ENCODE data around the gene ZBTB5. TPM values are rescaled to one million over a fixed set of nuclear protein-coding genes. Genes with fewer than 3 reads are reported as not detected.
A peak's percentile ranks its signal among the peaks of the same experiment; 100 is the strongest.

ZBTB5 gene
- total and polyA plus RNA-seq, 7 donors, result 2.5 to 6.0 (median 5.3) TPM

GRCh38 chr9:37454238-37454637 is 11.0 kb downstream of the ZBTB5 start:
- no peak for TF ChIP-seq CTCF (IDR thresholded peaks at IDR 0.05)
- no peak for ATAC-seq
- no peak for DNase-seq
- Histone ChIP-seq H3K9me3 (no peaks in the 10 kb centered on the region), H3K4me3 (no peak overlapping the region), H3K27me3 (ENCODE audit: insufficient read depth in 3 of 3, low read length in 2 of 3) (no peaks in the 10 kb centered on the region), H3K36me3 (ENCODE audit: insufficient read depth in 1 of 2, low read depth in 1 of 2) (no peaks in the 10 kb centered on the region), H3K27ac (no peak overlapping the region), H3K4me1 (peaks cover 10% of the 10 kb centered on the region)
- intact Hi-C loops (cut with DNase I), result no loop called here

GRCh38 chr9:37453827-37454226 is 11.4 kb downstream of the ZBTB5 start:
- TF ChIP-seq CTCF (IDR thresholded peaks at IDR 0.05), result no peak
- no peak for ATAC-seq
- DNase-seq, result no peak

GRCh38 chr9:37452611-37453010 is 12.6 kb downstream of the ZBTB5 start:
- Histone ChIP-seq H3K27me3 (ENCODE audit: insufficient read depth in 3 of 3, low read length in 2 of 3) (no peaks in the 10 kb centered on the region), H3K4me1 (peaks cover 10% of the 10 kb centered on the region), H3K9me3 (no peaks in the 10 kb centered on the region), H3K36me3 (ENCODE audit: insufficient read depth in 1 of 2, low read depth in 1 of 2) (no peaks in the 10 kb centered on the region), H3K27ac (no peak overlapping the region), H3K4me3 (no peak overlapping the region)
- no peak for TF ChIP-seq CTCF (IDR thresholded peaks at IDR 0.05)
- intact Hi-C loops (cut with DNase I), result no loop called here
- no peak for DNase-seq
- WGBS, 3 donors, result 66 to 88% (median 68%) methylated on average over 1 of the region's 1 CpG
- ATAC-seq, result peak in 1 of 4 donors; percentile 17

More at GRCh38 chr9:37453827-37454226, 11.4 kb downstream of the ZBTB5 start:
- Histone ChIP-seq H3K4me3 (no peak overlapping the region), H3K36me3 (ENCODE audit: insufficient read depth in 1 of 2, low read depth in 1 of 2) (no peaks in the 10 kb centered on the region), H3K9me3 (no peaks in the 10 kb centered on the region), H3K27ac (no peak overlapping the region), H3K4me1 (peaks cover 10% of the 10 kb centered on the region), H3K27me3 (ENCODE audit: insufficient read depth in 3 of 3, low read length in 2 of 3) (no peaks in the 10 kb centered on the region)
- WGBS, 3 donors, result 89 to 93% (median 90%) methylated on average over 1 of the region's 1 CpG
- intact Hi-C loops (cut with DNase I), result no loop called here

- intact Hi-C loops (cut with DNase I), result no loop called here
- Histone ChIP-seq H3K4me3 (no peak overlapping the region), H3K27me3 (ENCODE audit: insufficient read depth in 3 of 3, low read length in 2 of 3) (no peaks in the 10 kb centered on the region), H3K27ac (no peak overlapping the region), H3K9me3 (no peaks in the 10 kb centered on the region), H3K36me3 (ENCODE audit: insufficient read depth in 1 of 2, low read depth in 1 of 2) (no peaks in the 10 kb centered on the region), H3K4me1 (peaks cover 10% of the 10 kb centered on the region)
- ATAC-seq (no peak), DNase-seq (no peak)
- TF ChIP-seq CTCF (IDR thresholded peaks at IDR 0.05), result no peak
- 61 to 78% (median 73%) methylated on average over 3 of the region's 3 CpGs for WGBS, 3 donors
Observed at GRCh38 chr9:37451628-37452027, 13.6 kb downstream of the ZBTB5 start.

- Histone ChIP-seq H3K4me3 (no peak overlapping the region), H3K27me3 (ENCODE audit: insufficient read depth in 3 of 3, low read length in 2 of 3) (no peaks in the 10 kb centered on the region), H3K27ac (no peak overlapping the region), H3K36me3 (ENCODE audit: insufficient read depth in 1 of 2, low read depth in 1 of 2) (no peaks in the 10 kb centered on the region), H3K4me1 (peaks cover 10% of the 10 kb centered on the region), H3K9me3 (no peaks in the 10 kb centered on the region)
- DNase-seq (no peak), ATAC-seq (no peak)
- TF ChIP-seq CTCF (IDR thresholded peaks at IDR 0.05), result no peak
- intact Hi-C loops (cut with DNase I), result no loop called here
- WGBS, 3 donors, result 81 to 85% (median 82%) methylated on average over 12 of the region's 12 CpGs
Observed at GRCh38 chr9:37449862-37450632, 15.2 kb downstream of the ZBTB5 start.
